Keratinocyte (primary cell): Measurements from ENCODE around the gene ARL4C. TPM values are rescaled to one million over a fixed set of nuclear protein-coding genes. Genes with fewer than 3 reads are reported as not detected.

ENCODE experiments used
- DNase-seq: peaks from one replicate; pipeline ENCODE4 v3.0.0-alpha.2; 2011; ENCODE audit warnings: low read depth, missing footprints, low spot score
- FAIRE-seq: peaks from 2 replicates; lab custom pipeline; 2011; peaks lifted over from hg19 to GRCh38; lab: Jason Lieb, UNC
- H2AFZ ChIP-seq: 2 replicates; pipeline ENCODE4 v1.6.0; 2012; ENCODE audit warnings: low read length, control low read depth, inconsistent platforms; ENCODE audit not compliant: control insufficient read depth
- H3K27ac ChIP-seq: 2 replicates; pipeline ENCODE4 v1.5.1; 2011; ENCODE audit warnings: low read length; ENCODE audit not compliant: control insufficient read depth, insufficient read depth
- H3K27me3 ChIP-seq: 3 replicates; pipeline ENCODE4 v1.6.0; 2011; ENCODE audit warnings: low read length; ENCODE audit not compliant: control insufficient read depth, insufficient read depth; ENCODE audit errors: extremely low read depth
- H3K36me3 ChIP-seq, 2 experiments: 2 replicates in 1 of 2; 3 replicates in 1 of 2; pipeline ENCODE4 v1.5.1; 2011; ENCODE audit warnings: low read length in 2 of 2, mild to moderate bottlenecking in 1 of 2; ENCODE audit not compliant: control insufficient read depth in 2 of 2, insufficient read depth in 2 of 2; ENCODE audit errors: extremely low read depth in 1 of 2
- H3K4me1 ChIP-seq: 3 replicates; pipeline ENCODE4 v1.5.1; 2011; ENCODE audit warnings: low read length; ENCODE audit not compliant: control insufficient read depth, insufficient read depth; ENCODE audit errors: extremely low read depth
- H3K4me2 ChIP-seq: 3 replicates; pipeline ENCODE4 v1.6.0; 2011; ENCODE audit warnings: low read depth, low read length; ENCODE audit not compliant: control insufficient read depth, insufficient read depth; ENCODE audit errors: extremely low read depth
- H3K4me3 ChIP-seq, 3 experiments: fragments of 200-600 bp in 1 of 3; sonication (generic) in 1 of 3; 2 replicates in 2 of 3; 3 replicates in 1 of 3; pipeline ENCODE4 v1.5.1; 2011 to 2016; ENCODE audit warnings: low read length in 3 of 3, mild to moderate bottlenecking in 3 of 3, control low read depth in 2 of 3, inconsistent platforms in 1 of 3, low read depth in 1 of 3, mixed read lengths in 1 of 3, mixed run types in 1 of 3, moderate library complexity in 1 of 3; ENCODE audit not compliant: control insufficient read depth in 2 of 3, insufficient read depth in 2 of 3; ENCODE audit errors: extremely low read depth in 1 of 3
- H3K79me2 ChIP-seq: 2 replicates; pipeline ENCODE4 v1.6.0; 2012; ENCODE audit warnings: low read length; ENCODE audit not compliant: control insufficient read depth, insufficient read depth
- H3K9ac ChIP-seq: 3 replicates; pipeline ENCODE4 v1.6.0; 2011; ENCODE audit warnings: low read length; ENCODE audit not compliant: control insufficient read depth, insufficient read depth; ENCODE audit errors: extremely low read depth
- H3K9me1 ChIP-seq: 3 replicates; pipeline ENCODE4 v1.6.0; 2011; ENCODE audit warnings: low read length; ENCODE audit not compliant: control insufficient read depth, insufficient read depth; ENCODE audit errors: extremely low read depth
- H3K9me3 ChIP-seq: 2 replicates; pipeline ENCODE4 v1.5.1; 2012; ENCODE audit warnings: low read depth, low read length; ENCODE audit not compliant: control insufficient read depth
- H4K20me1 ChIP-seq: 3 replicates; pipeline ENCODE4 v1.6.0; 2011; ENCODE audit warnings: low read length; ENCODE audit not compliant: control insufficient read depth, insufficient read depth; ENCODE audit errors: extremely low read depth
- EZH2 ChIP-seq: IDR thresholded peaks from one replicate; pipeline ENCODE4 v1.6.1; 2012; ENCODE audit warnings: inconsistent platforms, mild to moderate bottlenecking, low read length, moderate library complexity
- dilution Hi-C: fragments of 300-500 bp; cut with MboI; formaldehyde crosslinking; loops from one replicate; pipeline ENCODE4 v1.7.0; 2020; ENCODE audit warnings: low sequenced_read_pairs; ENCODE audit not compliant: extremely low pct_ligation_motif_present
- polyA minus RNA-seq, 3 experiments: library from RNA; depleted of rRNA, polyadenylated mRNA; stranded (reverse); fragments of >200 nt; gene quantifications; 1 replicate in 1 of 3; 2 replicates in 1 of 3; 3 replicates in 1 of 3; pipeline ENCODE4 v1.2.3, GENCODE V29; 2011
- polyA plus RNA-seq, 5 experiments: library from polyadenylated mRNA; depleted of rRNA in 3 of 5; stranded (reverse) in 3 of 5; stranded (forward) in 1 of 5; unstranded in 1 of 5; fragments of >200 nt; gene quantifications; 1 replicate in 1 of 5; 2 replicates in 3 of 5; 3 replicates in 1 of 5; pipeline versions ENCODE4 v1.2.1 to v1.2.3, GENCODE V29; 2011 to 2012; ENCODE audit warnings: missing spikeins in 2 of 5, low read depth in 1 of 5, low replicate concordance in 1 of 5
- TF ChIP-seq, protein P1 (sequence below), 3 experiments: IDR thresholded peaks in 1 of 3; conservative IDR thresholded peaks in 1 of 3; optimal IDR thresholded peaks in 1 of 3; 2 replicates in 2 of 3; 3 replicates in 1 of 3; pipeline versions ENCODE3 to v1.5.1; 2011; ENCODE audit warnings: low read length in 3 of 3, mild to moderate bottlenecking in 3 of 3, moderate library complexity in 2 of 3, control low read depth in 1 of 3, inconsistent platforms in 1 of 3; ENCODE audit not compliant: insufficient read depth in 2 of 3; ENCODE audit errors: extremely low read depth in 1 of 3

The ARL4C gene, protein sequence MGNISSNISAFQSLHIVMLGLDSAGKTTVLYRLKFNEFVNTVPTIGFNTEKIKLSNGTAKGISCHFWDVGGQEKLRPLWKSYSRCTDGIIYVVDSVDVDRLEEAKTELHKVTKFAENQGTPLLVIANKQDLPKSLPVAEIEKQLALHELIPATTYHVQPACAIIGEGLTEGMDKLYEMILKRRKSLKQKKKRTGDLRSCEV
- polyA plus RNA-seq = 55.0 to 108 TPM (median 79.5 TPM) in 3 replicates
- polyA plus RNA-seq (2011; ENCODE audit: low read depth) = 15.7 TPM
- 88.4 and 91.7 TPM in 2 replicates for polyA plus RNA-seq (2011; cell fraction: cytosol; rRNA removed)
- polyA plus RNA-seq (2011; cell fraction: nucleus; rRNA removed) = 80.7 and 82.4 TPM in 2 replicates
- 33.5 and 151 TPM in 2 replicates for polyA plus RNA-seq (2012; ENCODE audit: low replicate concordance)
- 54.9 to 71.5 TPM (median 67.6 TPM) in 3 replicates for polyA minus RNA-seq
- 123 TPM for polyA minus RNA-seq (2011; cell fraction: cytosol; rRNA and poly(A)+ RNA removed)
- 45.6 and 62.1 TPM in 2 replicates for polyA minus RNA-seq (2011; cell fraction: nucleus; rRNA and poly(A)+ RNA removed)

DNA sequence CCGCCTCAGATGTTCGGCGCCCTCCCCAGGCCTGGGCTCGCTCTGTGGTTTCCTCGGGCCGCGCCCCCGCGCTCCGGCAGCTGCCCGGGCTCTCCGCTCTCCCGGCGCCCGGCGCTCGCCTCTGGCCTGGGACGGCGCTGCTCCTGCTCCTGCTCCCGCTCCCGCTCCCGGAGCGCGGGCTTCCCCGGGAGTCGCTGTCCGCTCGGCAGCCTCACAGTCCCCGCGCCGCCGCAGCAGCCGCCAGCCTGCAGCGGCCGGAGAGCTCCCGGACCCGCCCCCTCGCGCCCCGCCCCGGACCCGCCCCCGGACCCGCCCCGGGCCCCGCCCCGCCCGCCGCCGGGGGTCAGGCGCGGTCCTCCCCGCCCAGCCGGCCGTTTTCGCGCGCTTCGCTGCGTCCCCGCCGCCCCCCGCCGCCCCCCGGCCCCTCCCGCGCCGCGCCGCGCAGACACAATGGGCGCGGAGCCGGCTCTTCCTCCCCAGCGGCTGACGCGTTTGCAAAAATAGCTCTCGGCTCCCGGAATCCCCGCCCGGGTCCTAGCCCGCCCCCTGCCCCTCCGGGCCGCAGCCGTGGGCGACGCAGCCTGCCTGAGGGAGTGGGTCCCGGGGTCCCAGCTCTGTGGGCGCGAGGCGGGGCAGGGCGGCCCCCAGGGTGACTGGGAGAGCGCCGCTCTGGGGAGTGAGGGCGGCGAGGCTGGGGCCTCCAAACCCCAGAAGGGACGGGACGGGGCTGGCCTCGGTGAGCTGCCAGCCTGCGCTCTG, at the start of gene ARL4C:
Gene ARL4C (minus strand): TSS at position 247 of the 759 bp plus-strand sequence. CDS start 495 bp downstream, outside the sequence.
- H3K9me3 ChIP-seq = no peaks in the 10 kb centered on the region
- DNase-seq = no peak
- peaks cover 11% of the 10 kb centered on the region for H4K20me1 ChIP-seq
- TF ChIP-seq, protein P1, sequence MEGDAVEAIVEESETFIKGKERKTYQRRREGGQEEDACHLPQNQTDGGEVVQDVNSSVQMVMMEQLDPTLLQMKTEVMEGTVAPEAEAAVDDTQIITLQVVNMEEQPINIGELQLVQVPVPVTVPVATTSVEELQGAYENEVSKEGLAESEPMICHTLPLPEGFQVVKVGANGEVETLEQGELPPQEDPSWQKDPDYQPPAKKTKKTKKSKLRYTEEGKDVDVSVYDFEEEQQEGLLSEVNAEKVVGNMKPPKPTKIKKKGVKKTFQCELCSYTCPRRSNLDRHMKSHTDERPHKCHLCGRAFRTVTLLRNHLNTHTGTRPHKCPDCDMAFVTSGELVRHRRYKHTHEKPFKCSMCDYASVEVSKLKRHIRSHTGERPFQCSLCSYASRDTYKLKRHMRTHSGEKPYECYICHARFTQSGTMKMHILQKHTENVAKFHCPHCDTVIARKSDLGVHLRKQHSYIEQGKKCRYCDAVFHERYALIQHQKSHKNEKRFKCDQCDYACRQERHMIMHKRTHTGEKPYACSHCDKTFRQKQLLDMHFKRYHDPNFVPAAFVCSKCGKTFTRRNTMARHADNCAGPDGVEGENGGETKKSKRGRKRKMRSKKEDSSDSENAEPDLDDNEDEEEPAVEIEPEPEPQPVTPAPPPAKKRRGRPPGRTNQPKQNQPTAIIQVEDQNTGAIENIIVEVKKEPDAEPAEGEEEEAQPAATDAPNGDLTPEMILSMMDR (optimal IDR thresholded peaks at IDR 0.05 in 1 of 3, IDR thresholded peaks at IDR 0.05 in 1 of 3, conservative IDR thresholded peaks at IDR 0.05 in 1 of 3; ENCODE audit: extremely low read depth in 1 of 3, insufficient read depth in 2 of 3, low read length in 3 of 3) = peak in 1 of 3 experiments; percentile 11
- no peak for TF ChIP-seq EZH2
- peaks cover 47% of the 10 kb centered on the region for H3K79me2 ChIP-seq
- peak within 1 kb of the TSS; percentile 91 for H3K4me2 ChIP-seq
- H3K27me3 ChIP-seq = no peaks in the 10 kb centered on the region
- H3K9me1 ChIP-seq = no peaks in the 10 kb centered on the region
- peaks cover 13% of the 10 kb centered on the region for H3K4me1 ChIP-seq
- H2AFZ ChIP-seq = no peak within 1 kb of the TSS
- H3K4me3 ChIP-seq = peak within 1 kb of the TSS; percentile 95 to 98 (median 97)
- peaks cover 9 to 19% of the 10 kb centered on the region in 2 experiments for H3K36me3 ChIP-seq
- FAIRE-seq = no peak
- H3K27ac ChIP-seq = peak within 1 kb of the TSS; percentile 94
- dilution Hi-C loops = no loop called here
- H3K9ac ChIP-seq = peak within 1 kb of the TSS; percentile 97

DNA sequence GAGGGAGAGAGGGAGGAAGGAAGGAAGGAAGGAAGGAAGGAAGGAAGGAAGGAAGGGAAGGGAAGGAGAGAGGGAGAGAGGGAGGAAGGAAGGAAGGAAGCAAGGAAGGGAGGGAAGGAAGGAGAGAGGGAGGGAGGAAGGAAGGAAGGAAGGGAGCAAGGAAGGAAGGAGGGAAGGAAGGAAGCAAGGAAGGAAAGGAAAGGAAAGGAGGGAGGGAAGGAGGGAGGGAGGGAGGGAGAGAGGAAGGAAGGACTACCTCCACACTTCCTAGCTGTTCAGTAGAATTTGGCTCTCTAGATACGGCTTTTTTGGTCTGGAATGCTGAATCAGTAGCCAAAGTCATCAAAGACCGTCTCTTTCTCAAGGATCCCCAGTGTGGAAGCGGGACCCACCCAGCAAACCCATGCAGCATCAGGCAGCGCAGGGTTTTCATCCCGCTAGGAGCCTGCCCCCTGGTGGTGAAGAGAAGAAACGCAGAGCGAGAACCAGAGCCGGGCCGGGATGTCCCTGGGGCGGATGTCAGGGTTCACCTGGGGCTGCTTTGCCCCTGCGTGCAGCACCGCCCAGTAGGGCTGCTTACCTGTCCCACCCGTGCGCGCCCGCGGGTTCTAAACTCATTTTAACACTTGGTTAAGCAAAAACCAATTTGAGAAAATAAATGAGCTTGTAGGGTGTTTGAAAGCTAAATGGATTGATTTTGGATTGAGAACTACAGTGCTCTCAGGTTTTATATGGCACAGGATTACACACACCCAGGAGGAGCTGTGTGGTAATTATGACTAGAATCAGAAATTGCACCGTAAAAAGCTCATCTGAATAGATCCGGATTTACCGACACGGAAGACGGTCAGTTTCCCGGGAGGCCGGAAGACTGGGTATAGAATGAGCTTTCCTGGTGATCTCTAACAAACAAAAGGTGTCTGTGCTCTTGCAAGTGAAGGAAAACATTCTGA, 48.1 kb upstream of the ARL4C start:
- Histone ChIP-seq H3K9me1 (no peaks in the 10 kb centered on the region), H3K36me3 (no peaks in the 10 kb centered on the region), H3K27ac (no peak overlapping the region), H2AFZ (peak overlapping the region; percentile 44), H3K9ac (no peak overlapping the region), H3K4me3 (no peak overlapping the region), H4K20me1 (no peaks in the 10 kb centered on the region), H3K9me3 (no peaks in the 10 kb centered on the region), H3K79me2 (no peaks in the 10 kb centered on the region), H3K4me2 (peak overlapping the region; percentile 17), H3K27me3 (no peaks in the 10 kb centered on the region), H3K4me1 (peaks cover 7% of the 10 kb centered on the region)
- FAIRE-seq (peak; percentile 66), DNase-seq (peak; percentile 9)
- TF ChIP-seq EZH2 = no peak
- TF ChIP-seq, protein P1 (optimal IDR thresholded peaks at IDR 0.05 in 1 of 3, IDR thresholded peaks at IDR 0.05 in 1 of 3, conservative IDR thresholded peaks at IDR 0.05 in 1 of 3; ENCODE audit: extremely low read depth in 1 of 3, insufficient read depth in 2 of 3, low read length in 3 of 3) = peak; percentile 82 to 88 (median 87)
- dilution Hi-C loops = no loop called here
